Fibroblast of mammary gland (primary cell): ENCODE results near the gene JAKMIP1.

ENCODE experiments used
- DNase-seq: peaks from one replicate; pipeline ENCODE4 v3.0.0-alpha.2; 2010; ENCODE audit warnings: low read depth
- H3K4me3 ChIP-seq: 2 replicates; pipeline ENCODE4 v1.5.1; 2011; ENCODE audit warnings: low read depth, mild to moderate bottlenecking, low read length, moderate library complexity; ENCODE audit not compliant: control insufficient read depth
- TF ChIP-seq, protein P1 (sequence below): conservative IDR thresholded peaks from 2 replicates; pipeline ENCODE4 v1.5.1; 2011; ENCODE audit warnings: low read depth, low read length, inconsistent platforms; ENCODE audit not compliant: control insufficient read depth, insufficient read depth

Gene JAKMIP1

GRCh38 chr4:6123116-6123515, 77.2 kb downstream of the JAKMIP1 start:
- no peak overlapping the region for H3K4me3 ChIP-seq
- TF ChIP-seq, protein P1, sequence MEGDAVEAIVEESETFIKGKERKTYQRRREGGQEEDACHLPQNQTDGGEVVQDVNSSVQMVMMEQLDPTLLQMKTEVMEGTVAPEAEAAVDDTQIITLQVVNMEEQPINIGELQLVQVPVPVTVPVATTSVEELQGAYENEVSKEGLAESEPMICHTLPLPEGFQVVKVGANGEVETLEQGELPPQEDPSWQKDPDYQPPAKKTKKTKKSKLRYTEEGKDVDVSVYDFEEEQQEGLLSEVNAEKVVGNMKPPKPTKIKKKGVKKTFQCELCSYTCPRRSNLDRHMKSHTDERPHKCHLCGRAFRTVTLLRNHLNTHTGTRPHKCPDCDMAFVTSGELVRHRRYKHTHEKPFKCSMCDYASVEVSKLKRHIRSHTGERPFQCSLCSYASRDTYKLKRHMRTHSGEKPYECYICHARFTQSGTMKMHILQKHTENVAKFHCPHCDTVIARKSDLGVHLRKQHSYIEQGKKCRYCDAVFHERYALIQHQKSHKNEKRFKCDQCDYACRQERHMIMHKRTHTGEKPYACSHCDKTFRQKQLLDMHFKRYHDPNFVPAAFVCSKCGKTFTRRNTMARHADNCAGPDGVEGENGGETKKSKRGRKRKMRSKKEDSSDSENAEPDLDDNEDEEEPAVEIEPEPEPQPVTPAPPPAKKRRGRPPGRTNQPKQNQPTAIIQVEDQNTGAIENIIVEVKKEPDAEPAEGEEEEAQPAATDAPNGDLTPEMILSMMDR, result no peak
- DNase-seq, result no peak

- TF ChIP-seq, protein P1, result no peak
- no peak for DNase-seq
- no peak overlapping the region for H3K4me3 ChIP-seq
These were observed 77.9 kb downstream of the JAKMIP1 start for GRCh38 chr4:6122496-6122895.

- TF ChIP-seq, protein P1, result no peak
- no peak overlapping the region for H3K4me3 ChIP-seq
- DNase-seq, result no peak
These were observed 78.4 kb downstream of the JAKMIP1 start for GRCh38 chr4:6121941-6122340.

GRCh38 chr4:6121276-6121850, 79.0 kb downstream of the JAKMIP1 start:
- TF ChIP-seq, protein P1, result no peak

DNA sequence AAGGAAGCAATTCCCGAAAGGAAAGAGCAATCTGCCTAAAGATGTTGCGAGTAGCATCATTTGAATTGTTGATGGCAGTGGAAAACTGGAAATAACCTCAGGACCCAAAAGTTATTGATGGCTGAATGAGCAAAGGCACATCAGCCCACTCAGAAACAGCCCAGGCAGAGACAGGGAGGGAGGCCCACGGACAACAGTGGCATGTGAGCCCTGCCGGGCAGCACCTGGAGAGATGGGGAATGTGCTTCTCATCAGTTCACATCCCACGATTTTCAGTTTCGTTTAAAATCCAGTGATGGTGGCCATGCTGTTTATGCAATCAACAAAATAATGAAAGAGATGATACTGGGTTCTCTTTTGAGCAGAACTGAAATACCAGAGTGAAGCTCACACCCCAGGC, 80.0 kb downstream of the JAKMIP1 start:
- no peak for DNase-seq
- TF ChIP-seq, protein P1, result no peak

More at GRCh38 chr4:6121276-6121850, 79.0 kb downstream of the JAKMIP1 start:
- H3K4me3 ChIP-seq, result no peak overlapping the region
- DNase-seq, result no peak

DNA sequence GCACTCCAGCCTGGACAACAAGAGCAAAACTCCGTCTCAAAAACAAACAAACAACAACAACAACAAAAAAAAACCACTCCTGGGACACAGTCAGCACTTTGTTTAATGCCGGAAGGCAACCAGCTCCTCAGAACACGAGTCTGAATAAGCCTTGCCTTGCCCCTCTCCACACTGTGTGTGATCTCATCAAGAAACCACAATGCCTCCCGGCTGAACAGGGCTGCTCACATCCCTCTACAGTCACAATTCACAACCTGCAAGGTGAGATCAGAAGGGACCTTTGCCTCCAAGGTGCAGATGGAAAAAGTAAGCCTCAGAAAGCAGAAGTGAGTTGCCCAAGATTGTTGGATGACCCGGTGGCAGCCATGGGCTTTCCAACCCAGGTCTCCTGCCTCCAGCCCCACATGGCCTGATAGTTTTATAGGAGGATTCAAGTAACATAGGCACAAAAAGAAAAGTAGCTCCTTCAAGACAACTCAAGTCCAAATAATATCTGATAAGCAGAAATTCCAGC, 80.8 kb downstream of the JAKMIP1 start:
- no peak for DNase-seq
- TF ChIP-seq, protein P1, result no peak
- H3K4me3 ChIP-seq, result no peak overlapping the region

More for the DNA sequence above, 80.0 kb downstream of the JAKMIP1 start:
- H3K4me3 ChIP-seq, result no peak overlapping the region
